Measurements from ENCODE around the gene TRIM54. TPM values are rescaled to one million over a fixed set of nuclear protein-coding genes. Genes with fewer than 3 reads are reported as not detected.
"Not testable (repeated sequence)": the region's sequence is repeated elsewhere in the genome, so short reads cannot be mapped to it uniquely, and the experiment has no call there.

Gene TRIM54
- total RNA-seq, 1 donor from 2014 or later = 0.26 TPM

- H3K27ac Mint-ChIP-seq = no peak overlapping the region
- no peaks in the 10 kb centered on the region for H3K27me3 Mint-ChIP-seq (ENCODE audit: insufficient read depth)
- peaks cover 10% of the 10 kb centered on the region for H3K4me1 Mint-ChIP-seq (ENCODE audit: low read depth)
- no peak for DNase-seq (ENCODE audit: low spot score)
- no peaks in the 10 kb centered on the region for H3K36me3 Mint-ChIP-seq (ENCODE audit: low read depth)
- intact Hi-C loops (cut with micrococcal nuclease) = no loop called here
- no peaks in the 10 kb centered on the region for H3K9me3 Mint-ChIP-seq
- H3K4me3 Mint-ChIP-seq = no peak overlapping the region
These were observed 16.3 kb downstream of the TRIM54 start for GRCh38 chr2:27298391-27299080.

GRCh38 chr2:27300606-27301005 lies 18.4 kb downstream of the TRIM54 start:
- not testable (repeated sequence) for H3K9me3 Mint-ChIP-seq; H3K36me3 Mint-ChIP-seq (ENCODE audit: low read depth); H3K27me3 Mint-ChIP-seq (ENCODE audit: insufficient read depth); H3K27ac Mint-ChIP-seq; DNase-seq (ENCODE audit: low spot score); H3K4me3 Mint-ChIP-seq; H3K4me1 Mint-ChIP-seq (ENCODE audit: low read depth)
- intact Hi-C loops (cut with micrococcal nuclease) = loop anchor here (5.0 kb wide), 1 partner anchor 133 kb away; no protein-coding TSS in a partner anchor

GRCh38 chr2:27303093-27304025 lies 21.1 kb downstream of the TRIM54 start:
- peak; percentile 34 for DNase-seq (ENCODE audit: low spot score)
- peak overlapping the region; percentile 58 for H3K4me3 Mint-ChIP-seq
- H3K9me3 Mint-ChIP-seq = no peaks in the 10 kb centered on the region
- peaks cover 10% of the 10 kb centered on the region for H3K4me1 Mint-ChIP-seq (ENCODE audit: low read depth)
- intact Hi-C loops (cut with micrococcal nuclease) = loop anchor here (1.0 to 5.0 kb wide), 5 partner anchors 23 to 342 kb away; no protein-coding TSS in a partner anchor
- peaks cover 17% of the 10 kb centered on the region for H3K27me3 Mint-ChIP-seq (ENCODE audit: insufficient read depth)
- no peaks in the 10 kb centered on the region for H3K36me3 Mint-ChIP-seq (ENCODE audit: low read depth)
- no peak overlapping the region for H3K27ac Mint-ChIP-seq

- Mint-ChIP-seq H3K9me3 (no peaks in the 10 kb centered on the region), H3K4me3 (no peak overlapping the region), H3K4me1 (ENCODE audit: low read depth) (peaks cover 10% of the 10 kb centered on the region), H3K27me3 (ENCODE audit: insufficient read depth) (peaks cover 17% of the 10 kb centered on the region), H3K36me3 (ENCODE audit: low read depth) (peaks cover 4% of the 10 kb centered on the region), H3K27ac (no peak overlapping the region)
- DNase-seq (ENCODE audit: low spot score) = no peak
- intact Hi-C loops (cut with micrococcal nuclease) = loop anchor here (5.0 kb wide), 1 partner anchor 137 kb away; no protein-coding TSS in a partner anchor
These were observed 22.4 kb downstream of the TRIM54 start for GRCh38 chr2:27304488-27305240.

GRCh38 chr2:27305516-27305915 lies 23.3 kb downstream of the TRIM54 start:
- no peak overlapping the region for H3K27ac Mint-ChIP-seq
- H3K4me3 Mint-ChIP-seq = no peak overlapping the region
- peaks cover 10% of the 10 kb centered on the region for H3K4me1 Mint-ChIP-seq (ENCODE audit: low read depth)
- peaks cover 17% of the 10 kb centered on the region for H3K27me3 Mint-ChIP-seq (ENCODE audit: insufficient read depth)
- DNase-seq (ENCODE audit: low spot score) = no peak
- intact Hi-C loops (cut with micrococcal nuclease) = no loop called here
- H3K9me3 Mint-ChIP-seq = no peaks in the 10 kb centered on the region
- peaks cover 7% of the 10 kb centered on the region for H3K36me3 Mint-ChIP-seq (ENCODE audit: low read depth)

GRCh38 chr2:27306136-27306535 lies 23.9 kb downstream of the TRIM54 start:
- peaks cover 10% of the 10 kb centered on the region for H3K4me1 Mint-ChIP-seq (ENCODE audit: low read depth)
- no peak overlapping the region for H3K27ac Mint-ChIP-seq
- no peak for DNase-seq (ENCODE audit: low spot score)
- peaks cover 8% of the 10 kb centered on the region for H3K36me3 Mint-ChIP-seq (ENCODE audit: low read depth)
- no peak overlapping the region for H3K4me3 Mint-ChIP-seq
- no peaks in the 10 kb centered on the region for H3K9me3 Mint-ChIP-seq
- intact Hi-C loops (cut with micrococcal nuclease) = no loop called here
- H3K27me3 Mint-ChIP-seq (ENCODE audit: insufficient read depth) = peaks cover 17% of the 10 kb centered on the region

- H3K36me3 Mint-ChIP-seq (ENCODE audit: low read depth) = peaks cover 8% of the 10 kb centered on the region
- peaks cover 17% of the 10 kb centered on the region for H3K27me3 Mint-ChIP-seq (ENCODE audit: insufficient read depth)
- no peak overlapping the region for H3K27ac Mint-ChIP-seq
- peak overlapping the region; percentile 30 for H3K4me3 Mint-ChIP-seq
- no peaks in the 10 kb centered on the region for H3K9me3 Mint-ChIP-seq
- peaks cover 10% of the 10 kb centered on the region for H3K4me1 Mint-ChIP-seq (ENCODE audit: low read depth)
- no peak for DNase-seq (ENCODE audit: low spot score)
- intact Hi-C loops (cut with micrococcal nuclease) = no loop called here
These were observed 24.5 kb downstream of the TRIM54 start for GRCh38 chr2:27306573-27307286.

GRCh38 chr2:27307287-27307544 lies 25.0 kb downstream of the TRIM54 start:
- peaks cover 17% of the 10 kb centered on the region for H3K27me3 Mint-ChIP-seq (ENCODE audit: insufficient read depth)
- H3K4me3 Mint-ChIP-seq = no peak overlapping the region
- H3K27ac Mint-ChIP-seq = no peak overlapping the region
- H3K4me1 Mint-ChIP-seq (ENCODE audit: low read depth) = peaks cover 10% of the 10 kb centered on the region
- intact Hi-C loops (cut with micrococcal nuclease) = no loop called here
- DNase-seq (ENCODE audit: low spot score) = no peak
- no peaks in the 10 kb centered on the region for H3K9me3 Mint-ChIP-seq
- H3K36me3 Mint-ChIP-seq (ENCODE audit: low read depth) = peaks cover 9% of the 10 kb centered on the region

GRCh38 chr2:27307545-27308358 lies 25.5 kb downstream of the TRIM54 start:
- no peaks in the 10 kb centered on the region for H3K9me3 Mint-ChIP-seq
- no peak for DNase-seq (ENCODE audit: low spot score)
- peaks cover 10% of the 10 kb centered on the region for H3K36me3 Mint-ChIP-seq (ENCODE audit: low read depth)
- H3K4me1 Mint-ChIP-seq (ENCODE audit: low read depth) = peaks cover 8% of the 10 kb centered on the region
- peaks cover 17% of the 10 kb centered on the region for H3K27me3 Mint-ChIP-seq (ENCODE audit: insufficient read depth)
- H3K27ac Mint-ChIP-seq = no peak overlapping the region
- intact Hi-C loops (cut with micrococcal nuclease) = loop anchor here (2.0 kb wide), 1 partner anchor 15 kb away; the partner anchor contains the start of gene MPV17
- H3K4me3 Mint-ChIP-seq = no peak overlapping the region

- Mint-ChIP-seq H3K36me3 (ENCODE audit: low read depth) (peaks cover 10% of the 10 kb centered on the region), H3K4me3 (no peak within 1 kb of the TSS), H3K27ac (no peak within 1 kb of the TSS), H3K4me1 (ENCODE audit: low read depth) (peaks cover 1% of the 10 kb centered on the region), H3K9me3 (no peaks in the 10 kb centered on the region), H3K27me3 (ENCODE audit: insufficient read depth) (peaks cover 17% of the 10 kb centered on the region)
- no peak for DNase-seq (ENCODE audit: low spot score)
- intact Hi-C loops (cut with micrococcal nuclease) = loop anchor here (2.0 kb wide), 1 partner anchor 14 kb away; the partner anchor contains the start of gene MPV17
These were observed 26.2 kb downstream of the TRIM54 start, which contains the start of gene UCN for GRCh38 chr2:27308359-27308881. TSS of gene UCN (minus strand) at chr2:27308445. CDS start at chr2:27307895, 550 bp downstream.

- H3K9me3 Mint-ChIP-seq = no peaks in the 10 kb centered on the region
- H3K27ac Mint-ChIP-seq = no peak overlapping the region
- H3K4me1 Mint-ChIP-seq (ENCODE audit: low read depth) = no peaks in the 10 kb centered on the region
- H3K4me3 Mint-ChIP-seq = no peak overlapping the region
- peaks cover 13% of the 10 kb centered on the region for H3K27me3 Mint-ChIP-seq (ENCODE audit: insufficient read depth)
- H3K36me3 Mint-ChIP-seq (ENCODE audit: low read depth) = peaks cover 10% of the 10 kb centered on the region
- intact Hi-C loops (cut with micrococcal nuclease) = loop anchor here (2.0 kb wide), 1 partner anchor 13 kb away; the partner anchor contains the start of gene MPV17
- DNase-seq (ENCODE audit: low spot score) = no peak
These were observed 27.4 kb downstream of the TRIM54 start for GRCh38 chr2:27309651-27310050.

Data from activated T-helper 1 cell treated with anti-CD3 and anti-CD28 coated beads, Interleukin-12 subunit alpha, Interleukin-12 subunit beta, Interleukin-2, Interleukin-4 antibody, amounts not matched to agents 30 ng/mL and 10 ng/mL and 1 ng/mL, durations not matched to agents 14 hours and 24 hours and 36 hours (primary cell).